ENCODE results near the gene ATOX1. TPM values are rescaled to one million over a fixed set of nuclear protein-coding genes. Genes with fewer than 3 reads are reported as not detected.
"Not testable (repeated sequence)": the region's sequence is repeated elsewhere in the genome, so short reads cannot be mapped to it uniquely, and the experiment has no call there.

The ATOX1 gene
- polyA plus RNA-seq, 3 donors: 43.3 to 203 (median 150) TPM

- WGBS, 3 donors: 77 to 93% (median 82%) methylated on average over 13 of the region's 13 CpGs
- no peak overlapping the region for H3K27ac ChIP-seq (ENCODE audit: low read depth, low read length)
Observed at GRCh38 chr5:151709109-151709735, 49.2 kb downstream of the ATOX1 start.

GRCh38 chr5:151708126-151708525 lies 50.3 kb downstream of the ATOX1 start:
- no peak overlapping the region for H3K27ac ChIP-seq (ENCODE audit: low read depth, low read length)

DNA sequence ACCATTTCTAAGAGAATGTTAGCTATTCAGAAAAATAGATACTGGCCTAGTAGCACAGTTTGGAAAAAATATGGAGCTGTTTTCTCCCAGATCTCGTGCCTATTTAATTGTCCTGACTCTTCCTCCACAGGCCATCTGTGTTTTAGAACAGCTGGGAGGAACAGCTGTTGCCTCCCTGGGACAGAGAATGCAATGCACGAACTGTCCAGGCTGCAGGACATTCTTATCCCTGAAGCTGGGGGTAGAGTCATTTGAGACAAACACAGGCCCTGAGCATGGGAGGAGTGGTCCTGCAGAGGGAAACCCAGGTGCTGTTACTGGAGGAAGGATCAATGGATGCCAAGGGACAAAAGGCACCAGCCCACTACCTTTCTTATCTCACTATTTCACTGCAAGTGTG lies 50.9 kb downstream of the ATOX1 start:
- 41 to 56% (median 50%) methylated on average over 2 of the region's 2 CpGs for WGBS, 3 donors

DNA sequence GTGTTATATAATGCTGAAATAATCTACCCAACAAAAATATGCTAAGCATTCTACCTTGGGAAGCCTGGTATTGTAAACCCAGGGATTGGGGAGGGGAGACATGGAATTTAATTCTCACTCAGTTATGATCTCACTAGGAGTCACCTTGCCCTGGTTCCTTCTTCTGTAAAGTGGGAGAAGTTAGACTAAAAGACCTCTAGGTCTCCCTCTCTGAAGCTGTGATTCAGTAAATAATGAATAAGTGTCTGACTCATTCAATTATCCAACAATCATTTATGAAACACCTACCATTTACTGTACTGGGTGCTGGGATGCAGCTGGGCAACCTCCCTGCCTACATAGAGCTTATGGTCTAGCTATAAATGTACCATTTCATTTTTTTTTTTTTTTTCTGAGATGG lies 51.5 kb downstream of the ATOX1 start:
- H3K27ac ChIP-seq (ENCODE audit: low read depth, low read length): no peak overlapping the region

More for the DNA sequence above, 50.9 kb downstream of the ATOX1 start:
- H3K27ac ChIP-seq (ENCODE audit: low read depth, low read length): no peak overlapping the region

GRCh38 chr5:151703780-151704179 lies 54.7 kb downstream of the ATOX1 start:
- WGBS, 3 donors: 39 to 85% (median 84%) methylated on average over 1 of the region's 1 CpG
- H3K27ac ChIP-seq (ENCODE audit: low read depth, low read length): no peak overlapping the region

DNA sequence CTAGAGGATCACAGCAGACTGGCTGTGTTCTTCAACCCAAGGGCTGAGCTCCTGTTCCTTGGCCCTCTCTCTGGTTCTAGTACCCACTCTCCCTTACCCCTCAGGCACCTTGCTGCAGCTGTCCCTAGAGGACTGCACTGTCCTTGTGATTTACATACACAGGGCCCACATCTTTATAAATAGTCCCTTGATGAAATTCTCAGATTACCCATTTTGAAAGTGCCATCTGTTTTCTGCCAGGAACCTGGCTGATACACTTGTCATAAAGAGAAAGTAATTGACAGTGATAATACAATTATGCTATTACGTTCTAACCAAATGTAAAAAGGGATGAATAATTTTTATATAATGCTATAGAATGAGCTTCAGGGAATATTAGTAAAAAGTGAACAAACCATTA lies 55.2 kb downstream of the ATOX1 start:
- no peak overlapping the region for H3K27ac ChIP-seq (ENCODE audit: low read depth, low read length)
- 75 to 88% (median 79%) methylated on average over 1 of the region's 1 CpG for WGBS, 3 donors

DNA sequence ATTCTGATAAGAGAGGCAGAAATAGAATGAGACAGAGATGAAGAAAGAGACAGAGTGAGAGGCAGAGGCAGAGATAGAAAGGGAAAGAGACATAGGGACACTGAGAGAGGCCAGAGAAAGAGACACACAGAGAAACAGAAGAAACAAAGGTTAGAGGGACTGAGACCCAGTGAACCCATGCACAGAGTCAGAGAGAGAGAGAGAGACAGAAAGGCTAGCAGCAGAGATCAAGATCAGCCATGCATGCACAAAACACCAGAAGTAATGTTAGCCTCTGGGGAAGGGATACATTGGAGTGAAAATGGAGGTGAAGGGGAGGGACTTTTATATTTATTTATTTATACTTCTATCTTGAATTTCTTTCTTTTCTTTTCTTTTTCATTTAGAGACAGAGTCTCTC lies 57.6 kb downstream of the ATOX1 start:
- H3K27ac ChIP-seq (ENCODE audit: low read depth, low read length): no peak overlapping the region

- WGBS, 3 donors: 66 to 86% (median 83%) methylated on average over 2 of the region's 2 CpGs
- no peak overlapping the region for H3K27ac ChIP-seq (ENCODE audit: low read depth, low read length)
Observed at GRCh38 chr5:151700296-151700695, 58.1 kb downstream of the ATOX1 start.

- WGBS, 3 donors: 53 to 72% (median 62%) methylated on average over 13 of the region's 13 CpGs
- no peak overlapping the region for H3K27ac ChIP-seq (ENCODE audit: low read depth, low read length)
Observed at GRCh38 chr5:151699071-151699901, 59.1 kb downstream of the ATOX1 start.

GRCh38 chr5:151698081-151698480 lies 60.4 kb downstream of the ATOX1 start:
- WGBS, 3 donors: 87 to 95% (median 92%) methylated on average over 4 of the region's 4 CpGs

GRCh38 chr5:151697452-151697851 lies 61.0 kb downstream of the ATOX1 start:
- WGBS, 3 donors: 71 to 74% (median 72%) methylated on average over 8 of the region's 8 CpGs

More at GRCh38 chr5:151698081-151698480, 60.4 kb downstream of the ATOX1 start:
- not testable (repeated sequence) for H3K27ac ChIP-seq (ENCODE audit: low read depth, low read length)

GRCh38 chr5:151696470-151697061 lies 61.9 kb downstream of the ATOX1 start:
- peak overlapping the region; percentile 56 for H3K27ac ChIP-seq (ENCODE audit: low read depth, low read length)
- 37 to 46% (median 43%) methylated on average over 20 of the region's 20 CpGs for WGBS, 3 donors

More at GRCh38 chr5:151697452-151697851, 61.0 kb downstream of the ATOX1 start:
- no peak overlapping the region for H3K27ac ChIP-seq (ENCODE audit: low read depth, low read length)

- peak overlapping the region; percentile 17 for H3K27ac ChIP-seq (ENCODE audit: low read depth, low read length)
- 83 to 89% (median 88%) methylated on average over 1 of the region's 1 CpG for WGBS, 3 donors
Observed at GRCh38 chr5:151695464-151695863, 63.0 kb downstream of the ATOX1 start.

DNA sequence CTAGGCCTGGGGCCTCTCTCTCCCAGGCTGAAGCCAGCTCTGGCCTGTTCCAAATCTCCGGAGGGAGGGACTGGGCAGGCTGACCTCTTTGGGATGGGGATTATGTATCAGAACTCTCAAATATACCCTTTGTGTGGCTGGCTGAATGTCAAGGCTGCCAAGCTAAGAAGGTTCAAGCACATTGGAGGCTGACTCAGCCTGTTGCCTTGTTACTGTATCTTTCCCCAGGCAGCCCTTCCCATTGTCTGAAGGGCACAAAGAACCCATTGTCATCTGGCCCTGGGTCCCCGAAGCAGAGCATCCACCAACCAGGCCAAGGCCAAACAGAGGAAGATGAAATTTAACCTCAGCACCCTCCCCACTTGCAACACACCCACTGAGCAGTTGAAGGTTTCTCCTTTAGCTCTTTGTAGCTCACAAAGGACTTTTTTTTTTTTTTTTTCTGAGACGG lies 64.4 kb downstream of the ATOX1 start:
- H3K27ac ChIP-seq (ENCODE audit: low read depth, low read length): no peak overlapping the region
- 74 to 81% (median 78%) methylated on average over 3 of the region's 3 CpGs for WGBS, 3 donors

Other genes with a start within 250 kb of the ATOX1 start
- under 1 TPM; under 0.01 to 0.12 (median 0.06) TPM for gene FAT2, start 167.3 kb downstream of the ATOX1 start, polyA plus RNA-seq
- gene SPARC, start 71.7 kb downstream of the ATOX1 start, polyA plus RNA-seq: 1,000 to 10,000 TPM in 1 of 3 donors, 100 to 1,000 TPM in 2; 192 to 1,569 (median 654) TPM
- 10 to 100 TPM; 12.7 to 39.6 (median 35.0) TPM for gene G3BP1, start 13.3 kb upstream of the ATOX1 start, polyA plus RNA-seq
- gene GLRA1, start 166.2 kb upstream of the ATOX1 start, polyA plus RNA-seq: under 1 TPM in 1 of 3 donors, not detected in 2; 0.13 TPM